Lung (tissue), 12 donors: ENCODE data around the gene TRIM44. TPM values are rescaled to one million over a fixed set of nuclear protein-coding genes. Genes with fewer than 3 reads are reported as not detected.

Source experiments
- ATAC-seq: fragments of 200-7000 bp; cut with Tn5 transposase; one replicate; pipeline ENCODE4 v1.9.1; 2020; ENCODE audit warnings: moderate number of reproducible peaks; ENCODE audit not compliant: insufficient read depth, low FRiP score
- DNase-seq, 3 donors: peaks; one replicate each; pipeline ENCODE4 v3.0.0-alpha.2; 2013 to 2017
- H3K27ac ChIP-seq, 2 donors: one replicate each; pipeline ENCODE4 v1.5.1; 2013; ENCODE audit warnings: mild to moderate bottlenecking in 2 of 2, moderate library complexity in 2 of 2, control low read depth in 1 of 2, inconsistent platforms in 1 of 2, low read depth in 1 of 2, low read length in 1 of 2
- H3K27me3 ChIP-seq, 3 donors: one replicate each; pipeline ENCODE4 v1.5.1; 2013; ENCODE audit warnings: low read length in 2 of 3; ENCODE audit not compliant: control insufficient read depth in 3 of 3, insufficient read depth in 3 of 3
- H3K36me3 ChIP-seq, 4 donors: one replicate each; pipeline ENCODE4 v1.5.1; 2013; ENCODE audit warnings: low read length in 4 of 4, mild to moderate bottlenecking in 1 of 4, moderate library complexity in 1 of 4; ENCODE audit not compliant: control insufficient read depth in 4 of 4, insufficient read depth in 4 of 4
- H3K4me1 ChIP-seq, 5 donors: one replicate each; pipeline ENCODE4 v1.5.1; 2013; ENCODE audit warnings: low read length in 5 of 5, mild to moderate bottlenecking in 2 of 5, moderate library complexity in 1 of 5; ENCODE audit not compliant: control insufficient read depth in 5 of 5, insufficient read depth in 5 of 5
- H3K4me3 ChIP-seq: one replicate; pipeline ENCODE4 v1.5.1; 2013; ENCODE audit warnings: mild to moderate bottlenecking, control low read depth, moderate library complexity
- H3K9ac ChIP-seq, 2 donors: one replicate each; pipeline ENCODE4 v1.5.1; 2013; ENCODE audit warnings: low read length in 2 of 2, control low read depth in 1 of 2; ENCODE audit not compliant: insufficient read depth in 1 of 2
- H3K9me3 ChIP-seq, 4 donors: one replicate each; pipeline ENCODE4 v1.5.1; 2013; ENCODE audit warnings: low read length in 3 of 4, mild to moderate bottlenecking in 1 of 4, moderate library complexity in 1 of 4; ENCODE audit not compliant: control insufficient read depth in 4 of 4, insufficient read depth in 3 of 4
- CTCF ChIP-seq: IDR thresholded peaks from 2 replicates; pipeline ENCODE4 v1.5.1; 2012; ENCODE audit warnings: mild to moderate bottlenecking; ENCODE audit errors: control extremely low read depth, extremely low read depth
- WGBS, 2 donors: extraction: QIAGEN DNeasy Blood & Tissue Kit; methylation state at CpG; one replicate each; pipeline ENCODE4 v1.1.7; 2013; 5-methylcytosine and 5-hydroxymethylcytosine counted together
- polyA plus RNA-seq, 2 donors: library from polyadenylated mRNA; stranded (reverse); fragments of 200-250 nt; gene quantifications; one replicate each; pipeline ENCODE4 v1.2.1, GENCODE V29; 2013
- total RNA-seq, 2 donors: library from RNA; depleted of rRNA in 1 of 2; stranded (reverse); fragments of >200 nt in 1 of 2; gene quantifications; one replicate each; pipeline ENCODE4 v1.2.1, GENCODE V29; 2014 to 2021
- donor health status: control.
- donor health status: control.
- donor health status: Bipolar disorder and iron deficiency.
- donor health status: healthy.
- donor health status: DM: yes; HTN: yes; CAD: no.

TRIM44 gene
- total and polyA plus RNA-seq, 4 donors = 9.1 to 62.2 (median 22.7) TPM

- DNase-seq = no peak
- Histone ChIP-seq H3K36me3 (no peaks in the 10 kb centered on the region), H3K9ac (peak overlapping the region in 1 of 2 donors; percentile 54), H3K4me1 (peaks cover 0 to 34% (median 7%) of the 10 kb centered on the region in 5 donors), H3K27ac (peak overlapping the region in 1 of 2 donors; percentile 78), H3K9me3 (peaks cover 0 to 4% (median 0%) of the 10 kb centered on the region in 4 donors), H3K4me3 (no peak overlapping the region), H3K27me3 (peaks cover 0 to 12% (median 0%) of the 10 kb centered on the region in 3 donors)
- 61 to 65% methylated on average over 7 of the region's 7 CpGs for WGBS, 2 donors
- no peak for TF ChIP-seq CTCF
- no peak for ATAC-seq
These were observed 45.3 kb upstream of the TRIM44 start for GRCh38 chr11:35617316-35617686.

GRCh38 chr11:35617687-35618496 is 44.7 kb upstream of the TRIM44 start, which contains the start of gene FJX1:
TSS of gene FJX1 (plus strand) at chr11:35618460. CDS start at chr11:35618637, 177 bp downstream.
- no peaks in the 10 kb centered on the region for H3K36me3 ChIP-seq
- ATAC-seq = peak; percentile 64
- peak within 1 kb of the TSS; percentile 89 to 91 for H3K27ac ChIP-seq
- peaks cover 0 to 12% (median 0%) of the 10 kb centered on the region in 3 donors for H3K27me3 ChIP-seq
- TF ChIP-seq CTCF = no peak
- peaks cover 0 to 37% (median 7%) of the 10 kb centered on the region in 5 donors for H3K4me1 ChIP-seq
- WGBS, 2 donors = 2% methylated on average over 39 to 53 of the region's 57 CpGs
- peaks cover 0 to 4% (median 0%) of the 10 kb centered on the region in 4 donors for H3K9me3 ChIP-seq
- DNase-seq = peak; percentile 86 to 88 (median 86)
- peak within 1 kb of the TSS; percentile 45 for H3K4me3 ChIP-seq
- H3K9ac ChIP-seq = peak within 1 kb of the TSS in 1 of 2 donors; percentile 54

GRCh38 chr11:35618497-35619115 is 44.0 kb upstream of the TRIM44 start:
- Histone ChIP-seq H3K27ac (peak overlapping the region; percentile 52 to 73), H3K4me3 (peak overlapping the region; percentile 44), H3K4me1 (peaks cover 0 to 37% (median 7%) of the 10 kb centered on the region in 5 donors), H3K27me3 (peaks cover 0 to 12% (median 0%) of the 10 kb centered on the region in 3 donors), H3K9ac (no peak overlapping the region), H3K36me3 (no peaks in the 10 kb centered on the region), H3K9me3 (peaks cover 0 to 4% (median 0%) of the 10 kb centered on the region in 4 donors)
- no peak for TF ChIP-seq CTCF
- 0 to 1% methylated on average over 48 to 91 of the region's 91 CpGs for WGBS, 2 donors
- ATAC-seq (peak; percentile 31), DNase-seq (peak; percentile 40 to 53 (median 51))
